22Rv1 (cell line): ENCODE results near the gene PRDM1.

Experiments
- ZFX ChIP-seq: fragments of 450-650 bp; IDR thresholded peaks from 2 replicates; pipeline ENCODE4 v1.6.1; 2017; ENCODE audit warnings: antibody characterized with exemption, borderline replicate concordance
- TF ChIP-seq, protein P1 (sequence below): fragments of 450-650 bp; IDR thresholded peaks from 2 replicates; pipeline ENCODE4 v1.5.1; 2017; ENCODE audit warnings: mild to moderate bottlenecking

DNA sequence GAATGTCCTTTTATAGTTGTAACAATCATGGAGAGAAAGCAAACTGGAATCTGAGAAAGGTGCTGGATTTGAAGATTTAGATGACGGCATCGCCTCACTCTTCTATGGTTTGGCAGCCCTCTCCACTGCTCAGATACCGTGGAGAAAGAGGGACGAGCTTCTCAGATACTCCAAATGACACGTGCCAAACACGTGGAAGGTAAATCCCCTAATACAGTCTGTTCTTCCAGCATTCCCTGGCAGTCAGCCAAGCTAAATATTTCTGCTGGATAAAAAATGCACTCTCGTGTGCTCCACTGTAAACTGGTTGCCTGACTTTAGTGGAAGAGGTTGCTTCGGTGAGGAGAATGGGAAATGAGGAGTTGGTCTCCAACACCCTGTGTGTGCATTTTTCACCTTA, 16.7 kb upstream of the PRDM1 start:
- TF ChIP-seq, protein P1, sequence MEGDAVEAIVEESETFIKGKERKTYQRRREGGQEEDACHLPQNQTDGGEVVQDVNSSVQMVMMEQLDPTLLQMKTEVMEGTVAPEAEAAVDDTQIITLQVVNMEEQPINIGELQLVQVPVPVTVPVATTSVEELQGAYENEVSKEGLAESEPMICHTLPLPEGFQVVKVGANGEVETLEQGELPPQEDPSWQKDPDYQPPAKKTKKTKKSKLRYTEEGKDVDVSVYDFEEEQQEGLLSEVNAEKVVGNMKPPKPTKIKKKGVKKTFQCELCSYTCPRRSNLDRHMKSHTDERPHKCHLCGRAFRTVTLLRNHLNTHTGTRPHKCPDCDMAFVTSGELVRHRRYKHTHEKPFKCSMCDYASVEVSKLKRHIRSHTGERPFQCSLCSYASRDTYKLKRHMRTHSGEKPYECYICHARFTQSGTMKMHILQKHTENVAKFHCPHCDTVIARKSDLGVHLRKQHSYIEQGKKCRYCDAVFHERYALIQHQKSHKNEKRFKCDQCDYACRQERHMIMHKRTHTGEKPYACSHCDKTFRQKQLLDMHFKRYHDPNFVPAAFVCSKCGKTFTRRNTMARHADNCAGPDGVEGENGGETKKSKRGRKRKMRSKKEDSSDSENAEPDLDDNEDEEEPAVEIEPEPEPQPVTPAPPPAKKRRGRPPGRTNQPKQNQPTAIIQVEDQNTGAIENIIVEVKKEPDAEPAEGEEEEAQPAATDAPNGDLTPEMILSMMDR = no peak
- no peak for TF ChIP-seq ZFX
